GM12874 (cell line): ENCODE results near the gene SNRNP200.

Source experiments
- TF ChIP-seq, protein P1 (sequence below): IDR thresholded peaks from 2 replicates; pipeline ENCODE4 v1.5.1; 2011; ENCODE audit warnings: low read depth, mild to moderate bottlenecking, control low read depth, low read length, moderate library complexity; ENCODE audit not compliant: insufficient read depth

Gene SNRNP200

GRCh38 chr2:96225016-96225533, 80.3 kb downstream of the SNRNP200 start:
- TF ChIP-seq, protein P1, sequence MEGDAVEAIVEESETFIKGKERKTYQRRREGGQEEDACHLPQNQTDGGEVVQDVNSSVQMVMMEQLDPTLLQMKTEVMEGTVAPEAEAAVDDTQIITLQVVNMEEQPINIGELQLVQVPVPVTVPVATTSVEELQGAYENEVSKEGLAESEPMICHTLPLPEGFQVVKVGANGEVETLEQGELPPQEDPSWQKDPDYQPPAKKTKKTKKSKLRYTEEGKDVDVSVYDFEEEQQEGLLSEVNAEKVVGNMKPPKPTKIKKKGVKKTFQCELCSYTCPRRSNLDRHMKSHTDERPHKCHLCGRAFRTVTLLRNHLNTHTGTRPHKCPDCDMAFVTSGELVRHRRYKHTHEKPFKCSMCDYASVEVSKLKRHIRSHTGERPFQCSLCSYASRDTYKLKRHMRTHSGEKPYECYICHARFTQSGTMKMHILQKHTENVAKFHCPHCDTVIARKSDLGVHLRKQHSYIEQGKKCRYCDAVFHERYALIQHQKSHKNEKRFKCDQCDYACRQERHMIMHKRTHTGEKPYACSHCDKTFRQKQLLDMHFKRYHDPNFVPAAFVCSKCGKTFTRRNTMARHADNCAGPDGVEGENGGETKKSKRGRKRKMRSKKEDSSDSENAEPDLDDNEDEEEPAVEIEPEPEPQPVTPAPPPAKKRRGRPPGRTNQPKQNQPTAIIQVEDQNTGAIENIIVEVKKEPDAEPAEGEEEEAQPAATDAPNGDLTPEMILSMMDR = no peak
